Caco-2 (cell line): Measurements from ENCODE around the gene MAST4. TPM values are rescaled to one million over a fixed set of nuclear protein-coding genes. Genes with fewer than 3 reads are reported as not detected.

Experiments used
- BruUV-seq: library from RNA; stranded (reverse); fragments of 400-500 nt; replicated peaks from 2 replicates; lab custom pipeline; 2021; lab: Mats Ljungman, UMichigan
- CTCF ChIA-PET: fragments of 300-600 bp; sonication (Branson Sonifier 250); formaldehyde crosslinking; loops from one replicate; lab custom pipeline; 2022; ENCODE audit warnings: antibody characterized with exemption; lab: Charles Lee
- POLR2A ChIA-PET: fragments of 300-600 bp; sonication (Branson Sonifier 250); formaldehyde crosslinking; loops from one replicate; lab custom pipeline; 2022; ENCODE audit warnings: antibody characterized with exemption; lab: Charles Lee
- DNase-seq, 2 experiments: peaks; one replicate each; pipeline versions ENCODE4 v3.0.0 to v3.0.0-alpha.2; 2020 to 2022
- H3K27me3 ChIP-seq: replicated peaks from 2 replicates; pipeline ENCODE4 v1.6.0; 2011; ENCODE audit warnings: low read length; ENCODE audit not compliant: control insufficient read depth, insufficient read depth
- H3K36me3 ChIP-seq: 2 replicates; pipeline ENCODE4 v1.5.1; 2011; ENCODE audit warnings: low read length; ENCODE audit not compliant: control insufficient read depth, insufficient read depth
- H3K4me1 ChIP-seq: fragments of 250-450 bp; sonication (Bioruptor Pico); 2 replicates; pipeline ENCODE4 v1.5.1; 2020; ENCODE audit warnings: mild to moderate bottlenecking
- H3K4me3 ChIP-seq: 2 replicates; pipeline ENCODE4 v1.5.1; 2011; ENCODE audit warnings: low read depth, mild to moderate bottlenecking, control low read depth, low read length
- H3K9me3 ChIP-seq: fragments of 250-450 bp; sonication (Bioruptor Pico); 2 replicates; pipeline ENCODE4 v1.5.1; 2020; ENCODE audit warnings: mild to moderate bottlenecking, moderate library complexity
- H3K27ac Mint-ChIP-seq: one replicate; pipeline ENCODE4 v1.8.0; 2022; ENCODE audit warnings: mixed read lengths; ENCODE audit not compliant: unreplicated experiment
- H3K27me3 Mint-ChIP-seq: one replicate; pipeline ENCODE4 v1.8.0; 2022; ENCODE audit warnings: mixed read lengths; ENCODE audit not compliant: insufficient read depth, unreplicated experiment
- H3K36me3 Mint-ChIP-seq: one replicate; pipeline ENCODE4 v1.8.0; 2022; ENCODE audit warnings: mild to moderate bottlenecking, mixed read lengths; ENCODE audit not compliant: insufficient read depth, unreplicated experiment
- H3K4me1 Mint-ChIP-seq: one replicate; pipeline ENCODE4 v1.8.0; 2022; ENCODE audit warnings: low read depth, mixed read lengths; ENCODE audit not compliant: unreplicated experiment
- H3K4me3 Mint-ChIP-seq: one replicate; pipeline ENCODE4 v1.8.0; 2022; ENCODE audit warnings: mild to moderate bottlenecking, moderate library complexity, mixed read lengths; ENCODE audit not compliant: unreplicated experiment
- H3K9me3 Mint-ChIP-seq: one replicate; pipeline ENCODE4 v1.8.0; 2022; ENCODE audit warnings: mixed read lengths; ENCODE audit not compliant: unreplicated experiment
- intact Hi-C: fragments of 100-400 bp; cut with micrococcal nuclease; formaldehyde crosslinking; loops from one replicate; pipeline ENCODE4 v1.10.0; 2022; ENCODE audit not compliant: unreplicated experiment
- total RNA-seq: library from RNA; stranded (reverse); gene quantifications from 2 replicates; pipeline ENCODE4 v1.2.3, GENCODE V29; 2022
- TF ChIP-seq, protein P1 (sequence below), 2 experiments: fragments of 200-600 bp in 1 of 2; IDR thresholded peaks; 1 replicate in 1 of 2; 2 replicates in 1 of 2; pipeline versions ENCODE4 v1.5.1 to v1.8.0; 2011 to 2022; ENCODE audit warnings: antibody characterized with exemption in 1 of 2, control low read depth in 1 of 2, inconsistent platforms in 1 of 2, low read depth in 1 of 2, low read length in 1 of 2, mild to moderate bottlenecking in 1 of 2, moderate library complexity in 1 of 2; ENCODE audit not compliant: insufficient read depth in 1 of 2, severe bottlenecking in 1 of 2, unreplicated experiment in 1 of 2

Gene MAST4
- total RNA-seq, 1 experiment from 2014 or later, result 17.8 TPM

DNA sequence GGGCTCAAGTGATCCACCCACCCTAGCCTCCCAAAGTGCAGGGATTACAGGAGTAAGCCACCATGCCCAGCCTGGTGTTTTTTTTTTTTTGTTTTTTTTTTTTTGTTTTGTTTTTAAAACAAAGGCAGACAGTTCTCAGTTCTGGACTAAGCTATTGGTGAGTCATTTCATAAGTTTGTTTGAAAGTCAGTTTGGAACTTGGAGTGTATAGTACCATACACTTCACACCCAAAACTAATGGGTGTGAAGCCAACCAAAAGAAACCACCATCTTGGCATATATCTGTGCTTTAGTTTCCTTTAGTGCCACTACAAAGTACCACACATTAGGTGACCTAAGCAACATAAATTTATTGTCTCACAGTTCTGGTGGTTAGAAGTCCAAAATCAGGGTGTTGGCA lies 13.4 kb downstream of the MAST4 start:
- no peak overlapping the region for H3K4me3 Mint-ChIP-seq
- no peaks in the 10 kb centered on the region for H3K36me3 Mint-ChIP-seq
- no peak for DNase-seq
- no peak overlapping the region for H3K27ac Mint-ChIP-seq
- Histone ChIP-seq H3K4me3 (no peak overlapping the region), H3K9me3 (no peaks in the 10 kb centered on the region), H3K36me3 (no peaks in the 10 kb centered on the region), H3K27me3 (no peaks in the 10 kb centered on the region; the same call in 1 of the 2 replicates), H3K4me1 (no peaks in the 10 kb centered on the region)
- no peaks in the 10 kb centered on the region for H3K4me1 Mint-ChIP-seq
- ChIA-PET CTCF (no interaction called here), POLR2A (no interaction called here)
- H3K27me3 Mint-ChIP-seq, result peaks cover 15% of the 10 kb centered on the region
- no peaks in the 10 kb centered on the region for H3K9me3 Mint-ChIP-seq
- BruUV-seq, result no TSS peak
- intact Hi-C loops, result no loop called here
- TF ChIP-seq, protein P1, sequence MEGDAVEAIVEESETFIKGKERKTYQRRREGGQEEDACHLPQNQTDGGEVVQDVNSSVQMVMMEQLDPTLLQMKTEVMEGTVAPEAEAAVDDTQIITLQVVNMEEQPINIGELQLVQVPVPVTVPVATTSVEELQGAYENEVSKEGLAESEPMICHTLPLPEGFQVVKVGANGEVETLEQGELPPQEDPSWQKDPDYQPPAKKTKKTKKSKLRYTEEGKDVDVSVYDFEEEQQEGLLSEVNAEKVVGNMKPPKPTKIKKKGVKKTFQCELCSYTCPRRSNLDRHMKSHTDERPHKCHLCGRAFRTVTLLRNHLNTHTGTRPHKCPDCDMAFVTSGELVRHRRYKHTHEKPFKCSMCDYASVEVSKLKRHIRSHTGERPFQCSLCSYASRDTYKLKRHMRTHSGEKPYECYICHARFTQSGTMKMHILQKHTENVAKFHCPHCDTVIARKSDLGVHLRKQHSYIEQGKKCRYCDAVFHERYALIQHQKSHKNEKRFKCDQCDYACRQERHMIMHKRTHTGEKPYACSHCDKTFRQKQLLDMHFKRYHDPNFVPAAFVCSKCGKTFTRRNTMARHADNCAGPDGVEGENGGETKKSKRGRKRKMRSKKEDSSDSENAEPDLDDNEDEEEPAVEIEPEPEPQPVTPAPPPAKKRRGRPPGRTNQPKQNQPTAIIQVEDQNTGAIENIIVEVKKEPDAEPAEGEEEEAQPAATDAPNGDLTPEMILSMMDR (IDR thresholded peaks at IDR 0.05; ENCODE audit: insufficient read depth in 1 of 2, low read depth in 1 of 2, low read length in 1 of 2, severe bottlenecking in 1 of 2, unreplicated experiment in 1 of 2), result no peak

DNA sequence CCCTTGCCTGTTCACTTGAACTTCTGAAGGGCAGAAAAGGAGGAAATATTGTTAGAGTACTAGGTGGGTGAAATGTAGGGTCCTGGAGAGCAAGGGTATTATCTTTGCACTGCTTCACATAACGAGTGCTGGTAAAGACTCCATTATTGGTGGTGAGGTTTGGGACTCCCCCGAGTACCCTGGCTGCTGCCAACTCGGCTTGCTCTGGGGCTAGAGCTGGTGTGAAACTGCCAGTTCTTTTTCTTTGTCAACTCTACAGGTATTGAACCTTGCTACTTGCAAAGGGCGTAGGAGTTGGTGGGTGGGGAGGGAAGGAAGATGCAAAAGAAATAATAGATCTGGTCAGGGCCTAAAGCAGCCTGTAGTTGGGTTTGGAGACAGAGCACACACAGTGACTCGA lies 16.0 kb downstream of the MAST4 start:
- H3K27me3 ChIP-seq, result no peaks in the 10 kb centered on the region; the same call in 1 of the 2 replicates
- Mint-ChIP-seq H3K9me3 (no peaks in the 10 kb centered on the region), H3K4me3 (no peak overlapping the region), H3K36me3 (no peaks in the 10 kb centered on the region), H3K27me3 (peaks cover 14% of the 10 kb centered on the region), H3K4me1 (no peaks in the 10 kb centered on the region), H3K27ac (no peak overlapping the region)
- POLR2A ChIA-PET, result no interaction called here
- no peaks in the 10 kb centered on the region for H3K36me3 ChIP-seq
- CTCF ChIA-PET, result no interaction called here
- BruUV-seq, result no TSS peak
- intact Hi-C loops, result no loop called here
- no peak overlapping the region for H3K4me3 ChIP-seq
- DNase-seq, result no peak
- no peaks in the 10 kb centered on the region for H3K9me3 ChIP-seq
- H3K4me1 ChIP-seq, result no peaks in the 10 kb centered on the region
- TF ChIP-seq, protein P1 (IDR thresholded peaks at IDR 0.05; ENCODE audit: insufficient read depth in 1 of 2, low read depth in 1 of 2, low read length in 1 of 2, severe bottlenecking in 1 of 2, unreplicated experiment in 1 of 2), result no peak

DNA sequence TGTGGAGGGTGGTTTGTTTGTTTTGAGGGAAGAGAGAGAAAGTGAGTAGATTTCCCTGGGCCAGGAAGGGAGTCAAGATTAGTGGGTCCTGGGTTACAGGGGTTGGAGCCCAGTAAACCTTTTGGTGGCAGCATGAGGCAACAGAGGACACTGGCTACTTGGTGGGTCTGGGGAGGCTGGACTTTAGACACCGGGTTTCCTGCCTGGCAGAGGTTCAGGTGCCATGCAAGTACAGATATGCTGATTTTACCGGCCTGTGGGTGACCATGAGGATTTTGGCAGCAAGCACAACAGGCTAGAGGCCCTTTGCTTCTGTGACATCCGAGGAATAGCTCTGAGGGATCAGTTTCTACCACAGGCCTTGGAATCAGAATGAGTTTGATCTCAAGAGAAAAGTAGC lies 18.9 kb downstream of the MAST4 start:
- Histone ChIP-seq H3K4me3 (no peak overlapping the region), H3K4me1 (no peaks in the 10 kb centered on the region), H3K9me3 (no peaks in the 10 kb centered on the region), H3K36me3 (no peaks in the 10 kb centered on the region), H3K27me3 (no peaks in the 10 kb centered on the region; the same call in 1 of the 2 replicates)
- Mint-ChIP-seq H3K4me3 (no peak overlapping the region), H3K27me3 (peaks cover 14% of the 10 kb centered on the region), H3K4me1 (no peaks in the 10 kb centered on the region), H3K36me3 (no peaks in the 10 kb centered on the region), H3K27ac (no peak overlapping the region), H3K9me3 (no peaks in the 10 kb centered on the region)
- TF ChIP-seq, protein P1 (IDR thresholded peaks at IDR 0.05; ENCODE audit: insufficient read depth in 1 of 2, low read depth in 1 of 2, low read length in 1 of 2, severe bottlenecking in 1 of 2, unreplicated experiment in 1 of 2), result no peak
- ChIA-PET POLR2A (no interaction called here), CTCF (no interaction called here)
- no TSS peak for BruUV-seq
- intact Hi-C loops, result no loop called here
- no peak for DNase-seq
